Neuronal stem cell (in vitro differentiated cells): ENCODE data around the gene BTF3L4. TPM values are rescaled to one million over a fixed set of nuclear protein-coding genes. Genes with fewer than 3 reads are reported as not detected.

Experiments used
- DNase-seq: peaks from one replicate; pipeline ENCODE4 v3.0.0-alpha.2; 2013; ENCODE audit warnings: low spot score
- H2AFZ ChIP-seq: one replicate; pipeline ENCODE4 v1.6.1; 2013; ENCODE audit warnings: mild to moderate bottlenecking, low read length, inconsistent platforms
- H2AK5ac ChIP-seq: 2 replicates; pipeline ENCODE4 v1.6.1; 2013; ENCODE audit warnings: low read depth, mild to moderate bottlenecking, inconsistent platforms, low read length, moderate library complexity, mixed read lengths
- H2BK120ac ChIP-seq: 2 replicates; pipeline ENCODE4 v1.6.1; 2013; ENCODE audit warnings: low read depth, mild to moderate bottlenecking, inconsistent platforms, low read length, moderate library complexity, mixed read lengths
- H2BK12ac ChIP-seq: one replicate; pipeline ENCODE4 v1.6.1; 2013; ENCODE audit warnings: low read length, inconsistent platforms
- H2BK15ac ChIP-seq: 2 replicates; pipeline ENCODE4 v1.6.1; 2013; ENCODE audit warnings: mild to moderate bottlenecking, low read length, inconsistent platforms, mixed read lengths
- H2BK5ac ChIP-seq: one replicate; pipeline ENCODE4 v1.6.1; 2013; ENCODE audit warnings: inconsistent platforms, mild to moderate bottlenecking, low read length, moderate library complexity
- H3K14ac ChIP-seq: one replicate; pipeline ENCODE4 v1.6.1; 2013; ENCODE audit warnings: low read length, inconsistent platforms
- H3K18ac ChIP-seq: 2 replicates; pipeline ENCODE4 v1.6.1; 2013; ENCODE audit warnings: low read length, inconsistent platforms
- H3K23ac ChIP-seq: 2 replicates; pipeline ENCODE4 v1.6.1; 2013; ENCODE audit warnings: low read depth, mild to moderate bottlenecking, mixed read lengths, low read length, inconsistent platforms; ENCODE audit not compliant: poor library complexity
- H3K27ac ChIP-seq: replicated peaks from 3 replicates; pipeline ENCODE4 v1.5.1; 2013; ENCODE audit warnings: low read length, inconsistent platforms
- H3K27me3 ChIP-seq, 3 experiments: 2 replicates each; pipeline ENCODE4 v1.6.1; 2013; ENCODE audit warnings: low read length in 3 of 3, mild to moderate bottlenecking in 2 of 3, inconsistent platforms in 1 of 3, low read depth in 1 of 3, mixed read lengths in 1 of 3, moderate library complexity in 1 of 3; ENCODE audit not compliant: control insufficient read depth in 3 of 3, insufficient read depth in 3 of 3
- H3K36me3 ChIP-seq, 2 donors: replicated peaks in 1 of 2; 2 replicates each; pipeline ENCODE4 v1.6.1; 2013; ENCODE audit warnings: low read length in 2 of 2; ENCODE audit not compliant: control insufficient read depth in 2 of 2, insufficient read depth in 2 of 2
- H3K4ac ChIP-seq: 2 replicates; pipeline ENCODE4 v1.6.1; 2013; ENCODE audit warnings: inconsistent platforms, mild to moderate bottlenecking, low read length, moderate library complexity
- H3K4me1 ChIP-seq, 2 donors: 1 replicate in 1 of 2; 2 replicates in 1 of 2; pipeline ENCODE4 v1.6.1; 2013; ENCODE audit warnings: low read length in 2 of 2, low read depth in 1 of 2; ENCODE audit not compliant: control insufficient read depth in 2 of 2, insufficient read depth in 1 of 2
- H3K4me2 ChIP-seq: one replicate; pipeline ENCODE4 v1.6.1; 2013; ENCODE audit warnings: mild to moderate bottlenecking, low read length, inconsistent platforms; ENCODE audit not compliant: insufficient read depth, poor library complexity, severe bottlenecking
- H3K4me3 ChIP-seq, 2 donors: 2 replicates each; pipeline ENCODE4 v1.5.1; 2013; ENCODE audit warnings: low read length in 2 of 2, mild to moderate bottlenecking in 2 of 2, inconsistent platforms in 1 of 2, moderate library complexity in 1 of 2
- H3K79me1 ChIP-seq: one replicate; pipeline ENCODE4 v1.6.1; 2013; ENCODE audit warnings: low read depth, mild to moderate bottlenecking, inconsistent platforms, low read length, moderate library complexity
- H3K9ac ChIP-seq: one replicate; pipeline ENCODE4 v1.6.1; 2013; ENCODE audit warnings: mild to moderate bottlenecking, low read depth, low read length, inconsistent platforms; ENCODE audit not compliant: poor library complexity
- H3K9me3 ChIP-seq, 2 donors: replicated peaks in 1 of 2; 2 replicates each; pipeline versions ENCODE3 to v1.6.1; 2013; ENCODE audit warnings: low read length in 2 of 2, mild to moderate bottlenecking in 2 of 2, inconsistent platforms in 1 of 2, low read depth in 1 of 2, mixed read lengths in 1 of 2, moderate library complexity in 1 of 2; ENCODE audit not compliant: control insufficient read depth in 2 of 2, insufficient read depth in 1 of 2
- H4K8ac ChIP-seq: one replicate; pipeline ENCODE4 v1.6.1; 2013; ENCODE audit warnings: low read depth, mild to moderate bottlenecking, inconsistent platforms, low read length, moderate library complexity
- H4K91ac ChIP-seq: one replicate; pipeline ENCODE4 v1.6.1; 2013; ENCODE audit warnings: low read length, low read depth, mild to moderate bottlenecking, inconsistent platforms; ENCODE audit not compliant: poor library complexity
- WGBS, 2 donors: extraction: QIAGEN DNeasy Blood & Tissue Kit; methylation state at CpG; one replicate each; pipeline ENCODE4 v1.1.7; 2013; ENCODE audit warnings: missing lambda C conversion rate in 2 of 2, mixed read lengths in 1 of 2; ENCODE audit not compliant: insufficient read length in 2 of 2, insufficient replicate concordance in 1 of 2; ENCODE audit errors: extremely low coverage in 2 of 2; 5-methylcytosine and 5-hydroxymethylcytosine counted together
- polyA plus RNA-seq, 2 experiments: library from polyadenylated mRNA; stranded (reverse); fragments of 200-250 nt; gene quantifications; one replicate each; pipeline ENCODE4 v1.2.3, GENCODE V29; 2013

The BTF3L4 gene
- 129 TPM for polyA plus RNA-seq (2013, experiment 1 of 2)
- polyA plus RNA-seq (2013, experiment 2 of 2) = 132 TPM

- Histone ChIP-seq H3K4ac (no peak within 1 kb of the TSS), H3K4me1 (peaks cover 3 to 9% of the 10 kb centered on the region in 2 donors), H3K4me2 (peak within 1 kb of the TSS; percentile 72), H3K4me3 (peak within 1 kb of the TSS; percentile 71 to 95), H2AK5ac (no peak within 1 kb of the TSS), H2BK120ac (no peak within 1 kb of the TSS), H3K27ac (peak within 1 kb of the TSS; percentile 89), H4K8ac (no peak within 1 kb of the TSS), H2BK15ac (no peak within 1 kb of the TSS), H4K91ac (peak within 1 kb of the TSS; percentile 57), H3K36me3 (peaks cover 9 to 58% of the 10 kb centered on the region in 2 donors), H3K27me3 (no peaks in the 10 kb centered on the region), H2BK12ac (peak within 1 kb of the TSS; percentile 10), H3K18ac (peak within 1 kb of the TSS; percentile 94), H3K79me1 (peaks cover 2% of the 10 kb centered on the region), H3K9ac (peak within 1 kb of the TSS; percentile 95), H3K9me3 (no peaks in the 10 kb centered on the region), H2BK5ac (peak within 1 kb of the TSS; percentile 30), H2AFZ (peak within 1 kb of the TSS; percentile 87), H3K14ac (peak within 1 kb of the TSS; percentile 72), H3K23ac (peak within 1 kb of the TSS; percentile 87)
- peak; percentile 87 for DNase-seq
- WGBS, 2 donors = no CpG with 5 or more reads among the region's 54 CpGs
Observed at GRCh38 chr1:52056163-52056936, at the start of gene BTF3L4. BTF3L4 (plus strand) TSS chr1:52056295; CDS start chr1:52059848, 3,553 bp downstream.

- Histone ChIP-seq H3K27me3 (peaks cover 0 to 13% (median 0%) of the 10 kb centered on the region in 3 experiments), H2BK15ac (no peak overlapping the region), H3K27ac (no peak overlapping the region), H2AK5ac (no peak overlapping the region), H3K23ac (no peak overlapping the region), H2BK120ac (no peak overlapping the region), H3K9ac (no peak overlapping the region), H3K79me1 (no peaks in the 10 kb centered on the region), H3K4ac (no peak overlapping the region), H4K91ac (no peak overlapping the region), H3K4me3 (no peak overlapping the region), H2AFZ (no peak overlapping the region), H3K4me1 (peaks cover 5 to 10% of the 10 kb centered on the region in 2 donors), H3K36me3 (no peaks in the 10 kb centered on the region), H2BK12ac (no peak overlapping the region), H3K14ac (no peak overlapping the region), H4K8ac (no peak overlapping the region), H3K4me2 (no peak overlapping the region), H3K18ac (no peak overlapping the region), H2BK5ac (no peak overlapping the region), H3K9me3 (no peaks in the 10 kb centered on the region)
- WGBS, 2 donors = no CpG with 5 or more reads among the region's 5 CpGs
- DNase-seq = no peak
Observed at GRCh38 chr1:52007215-52008002, 48.7 kb upstream of the BTF3L4 start.

- Histone ChIP-seq H3K4me2 (no peak overlapping the region), H3K4me1 (peaks cover 5 to 10% of the 10 kb centered on the region in 2 donors), H3K18ac (no peak overlapping the region), H3K4ac (no peak overlapping the region), H3K23ac (no peak overlapping the region), H3K27ac (no peak overlapping the region), H3K27me3 (peaks cover 0 to 13% (median 0%) of the 10 kb centered on the region in 3 experiments), H3K79me1 (no peaks in the 10 kb centered on the region), H3K9me3 (no peaks in the 10 kb centered on the region), H2AFZ (no peak overlapping the region), H3K14ac (no peak overlapping the region), H2AK5ac (peak overlapping the region; percentile 46), H2BK120ac (no peak overlapping the region), H3K9ac (no peak overlapping the region), H4K8ac (no peak overlapping the region), H3K36me3 (no peaks in the 10 kb centered on the region), H3K4me3 (no peak overlapping the region), H2BK12ac (no peak overlapping the region), H2BK15ac (no peak overlapping the region), H4K91ac (no peak overlapping the region), H2BK5ac (no peak overlapping the region)
- DNase-seq = no peak
- no CpG with 5 or more reads among the region's 7 CpGs for WGBS, 2 donors
Observed at GRCh38 chr1:52008071-52008809, 47.9 kb upstream of the BTF3L4 start.
